GM12801 (cell line): ENCODE results near the gene PRPF8.

ENCODE experiments used
- TF ChIP-seq, protein P1 (sequence below): IDR thresholded peaks from one replicate; pipeline ENCODE4 v1.5.1; 2011; ENCODE audit warnings: control low read depth; ENCODE audit not compliant: insufficient read length; ENCODE audit errors: extremely low read depth

The PRPF8 gene

DNA sequence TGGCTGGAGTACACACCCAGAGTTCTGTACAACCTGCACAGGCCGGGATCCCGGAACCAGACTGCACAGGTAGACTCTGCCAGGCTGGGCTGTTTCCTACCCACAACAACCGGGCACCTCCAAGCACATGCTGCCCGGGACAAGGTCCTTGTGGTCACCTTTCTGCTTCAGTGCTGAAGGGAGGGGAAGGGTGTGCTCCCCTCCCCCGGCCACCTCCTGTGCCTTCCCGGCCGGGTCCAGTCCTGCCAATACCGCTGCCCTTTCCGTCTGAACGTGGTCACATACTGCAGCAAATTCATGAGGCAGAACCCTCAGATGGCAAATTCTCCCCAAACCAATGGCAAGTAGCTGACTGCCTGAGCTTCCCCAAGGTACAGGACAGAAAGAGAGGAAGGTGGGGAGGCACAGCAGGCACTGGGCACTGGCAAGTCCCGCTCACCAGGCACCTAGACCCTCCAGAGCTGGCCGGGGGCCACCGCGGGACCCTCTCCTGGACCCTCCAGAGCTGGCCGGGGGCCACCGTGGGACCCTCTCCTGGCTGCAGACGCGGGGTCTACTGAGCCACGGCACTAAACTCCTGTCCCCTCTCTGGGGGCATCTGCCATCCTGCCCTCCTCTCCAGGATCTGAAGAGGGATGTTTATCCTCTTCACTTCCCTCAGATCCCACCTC is 78.9 kb downstream of the PRPF8 start:
- TF ChIP-seq, protein P1, sequence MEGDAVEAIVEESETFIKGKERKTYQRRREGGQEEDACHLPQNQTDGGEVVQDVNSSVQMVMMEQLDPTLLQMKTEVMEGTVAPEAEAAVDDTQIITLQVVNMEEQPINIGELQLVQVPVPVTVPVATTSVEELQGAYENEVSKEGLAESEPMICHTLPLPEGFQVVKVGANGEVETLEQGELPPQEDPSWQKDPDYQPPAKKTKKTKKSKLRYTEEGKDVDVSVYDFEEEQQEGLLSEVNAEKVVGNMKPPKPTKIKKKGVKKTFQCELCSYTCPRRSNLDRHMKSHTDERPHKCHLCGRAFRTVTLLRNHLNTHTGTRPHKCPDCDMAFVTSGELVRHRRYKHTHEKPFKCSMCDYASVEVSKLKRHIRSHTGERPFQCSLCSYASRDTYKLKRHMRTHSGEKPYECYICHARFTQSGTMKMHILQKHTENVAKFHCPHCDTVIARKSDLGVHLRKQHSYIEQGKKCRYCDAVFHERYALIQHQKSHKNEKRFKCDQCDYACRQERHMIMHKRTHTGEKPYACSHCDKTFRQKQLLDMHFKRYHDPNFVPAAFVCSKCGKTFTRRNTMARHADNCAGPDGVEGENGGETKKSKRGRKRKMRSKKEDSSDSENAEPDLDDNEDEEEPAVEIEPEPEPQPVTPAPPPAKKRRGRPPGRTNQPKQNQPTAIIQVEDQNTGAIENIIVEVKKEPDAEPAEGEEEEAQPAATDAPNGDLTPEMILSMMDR: no peak

DNA sequence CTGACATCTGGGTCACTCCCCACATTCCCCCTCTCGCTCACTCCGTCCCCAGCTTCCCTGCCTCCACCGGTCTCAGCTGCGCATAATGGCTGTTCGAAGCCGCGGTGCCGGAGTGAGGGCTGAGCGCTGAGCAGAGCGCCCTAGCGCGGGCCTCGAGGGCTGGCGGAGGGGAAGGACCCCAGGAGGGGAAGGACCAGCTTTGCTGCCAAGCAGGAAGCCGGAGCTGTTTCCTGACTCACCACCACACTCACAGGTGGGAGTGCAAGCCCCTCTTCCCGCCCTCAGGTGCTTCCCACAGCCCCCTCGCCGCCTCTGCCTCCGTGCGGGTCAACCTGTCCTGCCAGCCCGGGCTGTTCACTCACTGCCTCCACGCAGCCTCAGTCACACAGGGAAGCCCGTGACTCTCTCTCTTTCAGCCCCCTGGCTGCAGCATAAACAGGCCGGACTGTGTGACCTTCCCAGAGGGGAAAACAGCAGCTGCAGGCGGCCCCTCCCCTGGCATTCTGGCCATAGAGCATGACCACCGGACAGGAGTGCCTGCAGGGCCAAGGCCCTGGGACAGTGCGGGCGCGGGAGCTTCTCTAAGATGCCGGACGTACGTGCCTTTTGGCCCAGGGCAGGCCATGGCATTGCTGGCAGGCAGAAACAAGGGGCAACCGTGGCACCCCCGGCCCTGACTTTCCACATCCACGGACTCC is 79.7 kb downstream of the PRPF8 start:
- TF ChIP-seq, protein P1: no peak

DNA sequence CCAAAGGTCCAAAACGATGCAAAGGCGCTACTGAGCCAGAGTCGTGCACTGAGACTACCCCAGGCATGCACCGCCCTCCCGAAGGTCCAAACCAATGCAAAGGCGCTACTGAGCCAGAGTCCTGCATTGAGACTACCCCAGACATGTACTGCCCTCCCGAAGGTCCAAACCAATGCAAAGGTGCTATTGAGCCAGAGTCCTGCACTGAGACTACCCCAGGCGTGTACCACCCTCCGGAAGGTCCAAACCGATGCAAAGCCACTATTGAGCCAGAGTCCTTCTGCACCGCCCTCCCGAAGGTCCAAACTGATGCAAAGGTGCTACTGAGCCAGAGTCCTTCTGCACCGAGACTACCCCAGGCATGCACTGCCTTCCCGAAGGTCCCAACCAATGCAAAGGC is 83.1 kb downstream of the PRPF8 start:
- TF ChIP-seq, protein P1: no peak
